OCI-LY1 (cell line): ENCODE data around the gene GNAT1.

Source experiments
- EZH2 ChIP-seq: fragments of 200-600 bp; sonication (generic), shearing (Covaris generic); IDR thresholded peaks from 2 replicates; pipeline ENCODE4 v1.8.0; 2017; ENCODE audit warnings: borderline replicate concordance, mixed run types, mild to moderate bottlenecking, antibody characterized with exemption, low read length, moderate library complexity, mixed read lengths
- TF ChIP-seq, protein P1 (sequence below): fragments of 200-600 bp; sonication (generic), shearing (Covaris generic); IDR thresholded peaks from 2 replicates; pipeline ENCODE4 v1.5.1; 2017; ENCODE audit warnings: mild to moderate bottlenecking, antibody characterized with exemption, low read length, moderate library complexity, mixed read lengths

DNA sequence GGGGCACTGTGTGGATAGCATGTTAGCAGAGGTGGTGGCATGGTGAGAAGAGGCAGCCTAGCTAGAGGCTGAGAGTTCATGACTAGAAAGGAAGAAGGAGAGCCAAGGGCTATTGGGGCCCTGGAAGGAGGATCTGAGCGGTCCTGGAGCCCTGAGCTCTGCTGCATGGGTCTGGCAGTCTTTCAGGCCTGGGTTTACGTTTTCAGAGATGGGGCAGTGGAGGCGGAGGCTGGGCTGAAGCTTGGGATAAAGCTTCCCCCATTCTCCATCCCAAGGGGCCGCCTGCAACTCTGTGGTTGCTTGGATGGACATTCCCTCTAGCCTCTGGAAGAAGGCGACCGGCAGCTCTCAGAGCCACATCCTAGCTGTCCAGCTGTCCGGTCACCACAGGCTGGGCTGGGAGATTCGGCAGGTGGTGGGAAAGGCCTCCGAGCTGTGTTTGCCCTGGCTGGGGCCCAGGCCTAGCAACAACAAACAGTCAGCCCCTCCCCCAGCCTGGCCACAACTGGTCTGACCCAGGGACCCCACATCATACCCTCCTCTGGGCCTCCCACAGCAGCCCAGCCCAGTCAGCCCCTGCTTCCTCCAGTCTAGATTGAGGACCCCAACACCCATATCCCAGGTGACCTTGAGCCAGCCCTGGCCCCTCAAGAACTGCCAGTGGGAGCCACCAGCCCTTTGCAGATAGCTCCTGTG, 11.9 kb downstream of the GNAT1 start:
- TF ChIP-seq, protein P1, sequence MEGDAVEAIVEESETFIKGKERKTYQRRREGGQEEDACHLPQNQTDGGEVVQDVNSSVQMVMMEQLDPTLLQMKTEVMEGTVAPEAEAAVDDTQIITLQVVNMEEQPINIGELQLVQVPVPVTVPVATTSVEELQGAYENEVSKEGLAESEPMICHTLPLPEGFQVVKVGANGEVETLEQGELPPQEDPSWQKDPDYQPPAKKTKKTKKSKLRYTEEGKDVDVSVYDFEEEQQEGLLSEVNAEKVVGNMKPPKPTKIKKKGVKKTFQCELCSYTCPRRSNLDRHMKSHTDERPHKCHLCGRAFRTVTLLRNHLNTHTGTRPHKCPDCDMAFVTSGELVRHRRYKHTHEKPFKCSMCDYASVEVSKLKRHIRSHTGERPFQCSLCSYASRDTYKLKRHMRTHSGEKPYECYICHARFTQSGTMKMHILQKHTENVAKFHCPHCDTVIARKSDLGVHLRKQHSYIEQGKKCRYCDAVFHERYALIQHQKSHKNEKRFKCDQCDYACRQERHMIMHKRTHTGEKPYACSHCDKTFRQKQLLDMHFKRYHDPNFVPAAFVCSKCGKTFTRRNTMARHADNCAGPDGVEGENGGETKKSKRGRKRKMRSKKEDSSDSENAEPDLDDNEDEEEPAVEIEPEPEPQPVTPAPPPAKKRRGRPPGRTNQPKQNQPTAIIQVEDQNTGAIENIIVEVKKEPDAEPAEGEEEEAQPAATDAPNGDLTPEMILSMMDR, result no peak
- no peak for TF ChIP-seq EZH2
